Activated CD4-positive, alpha-beta memory T cell treated with anti-CD3 and anti-CD28 coated beads for 36 hours (primary cell): ENCODE measurements around the gene TMSB4X. TPM values are rescaled to one million over a fixed set of nuclear protein-coding genes. Genes with fewer than 3 reads are reported as not detected.
"Not testable (repeated sequence)": the region's sequence is repeated elsewhere in the genome, so short reads cannot be mapped to it uniquely, and the experiment has no call there.

Source experiments
- CTCF ChIA-PET: fragments of 350-600 bp; sonication (Branson Sonifier 250); formaldehyde crosslinking; loops from one replicate; lab custom pipeline; 2021; ENCODE audit warnings: antibody characterized with exemption, inconsistent platforms; lab: Charles Lee
- POLR2A ChIA-PET: fragments of 350-600 bp; sonication (Branson Sonifier 250); formaldehyde crosslinking; loops from one replicate; lab custom pipeline; 2021; ENCODE audit warnings: antibody characterized with exemption; lab: Charles Lee
- DNase-seq: peaks from one replicate; pipeline ENCODE4 v3.0.0-alpha.2; 2020
- H3K27ac Mint-ChIP-seq: one replicate; pipeline ENCODE4 v1.8.0; 2021; ENCODE audit warnings: mixed read lengths
- H3K27me3 Mint-ChIP-seq: one replicate; pipeline ENCODE4 v1.8.0; 2021; ENCODE audit warnings: mixed read lengths
- H3K36me3 Mint-ChIP-seq: one replicate; pipeline ENCODE4 v1.8.0; 2021; ENCODE audit warnings: mixed read lengths
- H3K4me1 Mint-ChIP-seq: one replicate; pipeline ENCODE4 v1.8.0; 2021; ENCODE audit warnings: low read depth, mixed read lengths
- H3K4me3 Mint-ChIP-seq: one replicate; pipeline ENCODE4 v1.8.0; 2021; ENCODE audit warnings: mild to moderate bottlenecking, mixed read lengths
- H3K9me3 Mint-ChIP-seq: one replicate; pipeline ENCODE4 v1.8.0; 2021; ENCODE audit warnings: mixed read lengths
- intact Hi-C: fragments of 100-400 bp; cut with micrococcal nuclease; formaldehyde crosslinking; loops from one replicate; pipeline ENCODE4 v1.15.1; 2023
- total RNA-seq, 2 experiments: library from RNA; stranded (reverse); gene quantifications; one replicate each; pipeline ENCODE4 v1.2.3, GENCODE V29; 2021

TMSB4X gene
- total RNA-seq, 2 experiments from 2014 or later = 6,087 to 6,256 TPM

DNA sequence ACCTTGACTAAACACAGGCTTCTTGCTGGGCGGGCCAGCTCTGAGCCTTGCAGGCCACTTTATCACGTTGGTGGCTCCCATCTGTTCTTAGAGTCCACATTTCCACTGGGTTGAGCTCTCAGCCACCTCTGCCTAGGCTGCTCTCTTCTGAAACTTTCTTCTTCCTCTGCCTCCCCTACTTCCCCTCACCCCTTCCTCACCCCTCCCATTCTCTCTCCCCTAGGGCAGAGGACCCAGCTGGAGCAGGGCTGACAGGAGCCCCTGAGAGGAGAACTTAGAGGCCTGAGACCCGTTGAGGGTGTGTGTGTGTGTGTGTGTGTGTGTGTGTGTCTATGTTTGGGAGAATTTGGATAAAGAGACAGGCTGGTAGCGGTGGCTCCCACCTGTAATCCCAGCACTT lies 19.9 kb upstream of the TMSB4X start:
- Mint-ChIP-seq H3K27ac (peak overlapping the region; percentile 99), H3K36me3 (peaks cover 2% of the 10 kb centered on the region), H3K4me3 (peak overlapping the region; percentile 81), H3K4me1 (peaks cover 63% of the 10 kb centered on the region), H3K27me3 (no peaks in the 10 kb centered on the region), H3K9me3 (no peaks in the 10 kb centered on the region)
- no peak for DNase-seq
- ChIA-PET POLR2A (interaction anchor here (1.0 to 17.1 kb wide), 4 partner anchors 18 to 136 kb away, joined by 3 to 426 read pairs (median 16); partner anchors contain the start of gene TMSB4X), CTCF (interaction anchor here (0.7 to 2.5 kb wide), 6 partner anchors 13 to 138 kb away, joined by 3 to 8 read pairs (median 4); no protein-coding TSS in a partner anchor)
- intact Hi-C loops = loop anchor here (5.0 to 10.0 kb wide), 5 partner anchors 212 to 1193 kb away; partner anchors contain the start of genes OFD1, TCEANC and TRAPPC2

GRCh38 chrX:12955882-12956703 lies 18.8 kb upstream of the TMSB4X start:
- ChIA-PET POLR2A (interaction anchor here (1.0 to 17.1 kb wide), 7 partner anchors 9 to 532 kb away, joined by 3 to 426 read pairs (median 9); partner anchors contain the start of gene TMSB4X), CTCF (interaction anchor here (0.8 to 2.5 kb wide), 5 partner anchors 16 to 136 kb away, joined by 3 to 8 read pairs (median 4); partner anchors contain the start of gene TMSB4X)
- Mint-ChIP-seq H3K4me1 (peaks cover 64% of the 10 kb centered on the region), H3K27ac (peak overlapping the region; percentile 99), H3K27me3 (no peaks in the 10 kb centered on the region), H3K4me3 (peak overlapping the region; percentile 85), H3K9me3 (no peaks in the 10 kb centered on the region), H3K36me3 (peaks cover 2% of the 10 kb centered on the region)
- DNase-seq = peak; percentile 83
- intact Hi-C loops = loop anchor here (1.0 to 10.0 kb wide), 5 partner anchors 10 to 776 kb away; partner anchors contain the start of genes OFD1 and TRAPPC2

GRCh38 chrX:12956704-12957534 lies 18.0 kb upstream of the TMSB4X start:
- Mint-ChIP-seq H3K4me1 (peaks cover 65% of the 10 kb centered on the region), H3K36me3 (peaks cover 2% of the 10 kb centered on the region), H3K27me3 (no peaks in the 10 kb centered on the region), H3K9me3 (no peaks in the 10 kb centered on the region), H3K27ac (peak overlapping the region; percentile 99), H3K4me3 (peak overlapping the region; percentile 85)
- ChIA-PET POLR2A (interaction anchor here (1.0 to 17.1 kb wide), 8 partner anchors 8 to 531 kb away, joined by 3 to 426 read pairs (median 8); partner anchors contain the start of gene TMSB4X), CTCF (interaction anchor here (0.9 to 2.5 kb wide), 8 partner anchors 10 to 136 kb away, joined by 3 to 13 read pairs (median 6); no protein-coding TSS in a partner anchor)
- intact Hi-C loops = loop anchor here (1.0 to 10.0 kb wide), 5 partner anchors 9 to 775 kb away; partner anchors contain the start of genes OFD1 and TRAPPC2
- peak; percentile 65 for DNase-seq

- H3K27me3 Mint-ChIP-seq = no peaks in the 10 kb centered on the region
- ChIA-PET CTCF (interaction anchor here (0.8 to 2.0 kb wide), 5 partner anchors 11 to 134 kb away, joined by 4 to 13 read pairs (median 8); no protein-coding TSS in a partner anchor), POLR2A (interaction anchor here (0.8 to 17.1 kb wide), 4 partner anchors 9 to 129 kb away, joined by 4 to 426 read pairs (median 10); partner anchors contain the start of gene TMSB4X)
- H3K9me3 Mint-ChIP-seq = no peaks in the 10 kb centered on the region
- H3K4me3 Mint-ChIP-seq = peak overlapping the region; percentile 74
- intact Hi-C loops = loop anchor here (5.0 to 10.0 kb wide), 2 partner anchors 417 to 774 kb away; partner anchors contain the start of genes OFD1 and TRAPPC2
- H3K4me1 Mint-ChIP-seq = peaks cover 60% of the 10 kb centered on the region
- peaks cover 2% of the 10 kb centered on the region for H3K36me3 Mint-ChIP-seq
- DNase-seq = no peak
- H3K27ac Mint-ChIP-seq = peak overlapping the region; percentile 99
These were observed 16.9 kb upstream of the TMSB4X start for GRCh38 chrX:12958059-12958458.

- POLR2A ChIA-PET = interaction anchor here (1.2 to 17.1 kb wide), 3 partner anchors 9 to 129 kb away, joined by 4 to 426 read pairs (median 14); partner anchors contain the start of gene TMSB4X
- intact Hi-C loops = loop anchor here (5.0 to 10.0 kb wide), 2 partner anchors 416 to 774 kb away; partner anchors contain the start of genes OFD1 and TRAPPC2
- Mint-ChIP-seq H3K4me3 (no peak overlapping the region), H3K36me3 (peaks cover 2% of the 10 kb centered on the region), H3K9me3 (no peaks in the 10 kb centered on the region), H3K27ac (peak overlapping the region; percentile 99), H3K27me3 (no peaks in the 10 kb centered on the region), H3K4me1 (peaks cover 56% of the 10 kb centered on the region)
- DNase-seq = no peak
- CTCF ChIA-PET = interaction anchor here (0.8 to 2.0 kb wide), 5 partner anchors 12 to 134 kb away, joined by 4 to 13 read pairs (median 8); no protein-coding TSS in a partner anchor
These were observed 16.4 kb upstream of the TMSB4X start for GRCh38 chrX:12958461-12958860.

GRCh38 chrX:12961196-12961718 lies 13.7 kb upstream of the TMSB4X start:
- no peaks in the 10 kb centered on the region for H3K27me3 Mint-ChIP-seq
- no peaks in the 10 kb centered on the region for H3K9me3 Mint-ChIP-seq
- H3K27ac Mint-ChIP-seq = peak overlapping the region; percentile 85
- H3K36me3 Mint-ChIP-seq = no peaks in the 10 kb centered on the region
- DNase-seq = no peak
- intact Hi-C loops = no loop called here
- no peak overlapping the region for H3K4me3 Mint-ChIP-seq
- ChIA-PET POLR2A (interaction anchor here (17.1 kb wide), 1 partner anchor 12 kb away, joined by 426 read pairs; the partner anchor contains the start of gene TMSB4X), CTCF (interaction anchor here (1.1 to 1.4 kb wide), 2 partner anchors 11 to 14 kb away, joined by 3 to 4 read pairs; no protein-coding TSS in a partner anchor)
- peaks cover 56% of the 10 kb centered on the region for H3K4me1 Mint-ChIP-seq

GRCh38 chrX:12962041-12962504 lies 12.8 kb upstream of the TMSB4X start:
- no peak for DNase-seq
- Mint-ChIP-seq H3K9me3 (no peaks in the 10 kb centered on the region), H3K27me3 (no peaks in the 10 kb centered on the region), H3K36me3 (no peaks in the 10 kb centered on the region), H3K4me1 (peaks cover 56% of the 10 kb centered on the region), H3K27ac (peak overlapping the region; percentile 53), H3K4me3 (no peak overlapping the region)
- CTCF ChIA-PET = no interaction called here
- intact Hi-C loops = no loop called here
- POLR2A ChIA-PET = interaction anchor here (17.1 kb wide), 1 partner anchor 11 kb away, joined by 426 read pairs; the partner anchor contains the start of gene TMSB4X

DNA sequence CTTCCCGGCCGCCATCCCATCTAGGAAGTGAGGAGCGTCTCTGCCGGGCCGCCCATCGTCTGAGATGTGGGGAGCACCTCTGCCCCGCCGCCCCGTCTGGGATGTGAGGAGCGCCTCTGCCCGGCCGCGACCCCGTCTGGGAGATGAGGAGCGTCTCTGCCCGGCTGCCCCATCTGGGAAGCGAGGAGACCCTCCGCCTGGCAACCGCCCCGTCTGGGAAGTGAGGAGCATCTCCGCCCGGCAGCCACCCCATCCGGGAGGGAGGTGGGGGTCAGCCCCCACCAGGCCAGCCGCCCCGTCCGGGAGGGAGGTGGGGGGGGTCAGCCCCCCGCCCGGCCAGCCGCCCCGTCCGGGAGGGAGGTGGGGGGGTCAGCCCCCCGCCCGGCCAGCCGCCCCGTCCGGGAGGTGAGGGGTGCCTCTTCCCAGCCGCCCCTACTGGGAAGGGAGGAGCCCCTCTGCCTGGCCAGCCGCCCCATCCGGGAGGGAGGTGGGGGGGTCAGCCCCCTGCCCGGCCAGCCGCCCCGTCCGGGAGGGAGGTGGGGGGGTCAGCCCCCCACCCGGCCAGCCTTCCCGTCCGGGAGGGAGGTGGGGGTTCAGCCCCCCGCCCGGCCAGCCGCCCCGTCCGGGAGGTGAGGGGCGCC lies 11.6 kb upstream of the TMSB4X start:
- intact Hi-C loops, H3K36me3 Mint-ChIP-seq, CTCF ChIA-PET, H3K9me3 Mint-ChIP-seq, H3K27me3 Mint-ChIP-seq, H3K4me3 Mint-ChIP-seq, POLR2A ChIA-PET, DNase-seq, H3K27ac Mint-ChIP-seq: not testable (repeated sequence)
- peaks cover 54% of the 10 kb centered on the region for H3K4me1 Mint-ChIP-seq

DNA sequence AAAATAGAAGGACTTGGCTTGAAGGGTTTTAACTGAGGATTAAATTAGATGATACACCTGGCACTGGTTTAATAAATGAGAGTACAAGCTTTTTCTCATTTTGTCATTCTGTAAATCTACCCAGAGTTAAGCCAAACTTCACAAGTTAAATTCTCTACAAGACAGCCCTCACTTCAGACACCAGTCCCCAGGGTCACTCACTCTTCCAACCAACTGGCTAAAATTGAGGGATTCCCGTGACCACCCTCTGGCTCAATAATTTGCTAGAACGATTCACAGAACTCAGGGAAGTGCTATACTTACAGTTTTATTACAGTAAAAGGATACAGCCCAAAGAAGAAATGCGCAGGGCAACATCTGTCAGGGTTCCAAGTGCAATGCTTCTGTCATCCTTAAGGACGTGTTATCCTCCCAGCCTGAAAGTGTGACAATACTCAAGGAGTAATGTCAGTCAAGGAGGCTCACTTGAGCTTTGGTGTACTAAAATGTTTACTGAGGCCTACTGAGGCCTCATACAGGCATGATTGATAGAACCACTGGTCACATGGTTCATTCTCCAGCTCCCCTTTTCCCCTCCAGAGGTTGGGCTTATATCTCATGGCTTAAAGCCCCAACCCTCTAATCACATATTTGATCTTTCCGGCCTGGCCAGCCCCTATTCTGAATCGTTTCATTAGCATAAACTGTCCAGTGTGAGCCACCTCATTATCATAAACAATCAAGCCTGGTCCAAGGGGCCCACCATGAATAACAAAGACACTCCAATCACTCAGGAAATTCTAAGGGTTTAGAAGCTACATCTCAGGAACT lies 9.6 kb upstream of the TMSB4X start:
- DNase-seq = no peak
- peaks cover 56% of the 10 kb centered on the region for H3K4me1 Mint-ChIP-seq
- peak overlapping the region; percentile 96 for H3K27ac Mint-ChIP-seq
- ChIA-PET CTCF (interaction anchor here (5.0 kb wide), 1 partner anchor 15 kb away, joined by 26 read pairs; no protein-coding TSS in a partner anchor), POLR2A (interaction anchor here (2.1 to 16.1 kb wide), 2 partner anchors 9 to 12 kb away, joined by 8 to 426 read pairs; partner anchors contain the start of gene TMSB4X)
- intact Hi-C loops = no loop called here
- no peaks in the 10 kb centered on the region for H3K9me3 Mint-ChIP-seq
- H3K36me3 Mint-ChIP-seq = no peaks in the 10 kb centered on the region
- no peak overlapping the region for H3K4me3 Mint-ChIP-seq
- no peaks in the 10 kb centered on the region for H3K27me3 Mint-ChIP-seq
